ENCODE measurements around the gene NPY5R. TPM values are rescaled to one million over a fixed set of nuclear protein-coding genes. Genes with fewer than 3 reads are reported as not detected.

The NPY5R gene
- not detected in 2 replicates for total RNA-seq

GRCh38 chr4:163343604-163344146, at the start of gene NPY5R:
TSS of gene NPY5R (plus strand) at chr4:163343892. CDS start at chr4:163350274, 6,382 bp downstream.

GRCh38 chr4:163332526-163333406, 10.9 kb upstream of the NPY5R start, which contains the start of gene NPY1R:
TSS of gene NPY1R (minus strand) at chr4:163332596. CDS start at chr4:163326554, 6,042 bp downstream.

Other genes with a start within 250 kb of the NPY5R start
- gene NAF1, start 177.0 kb upstream of the NPY5R start, total RNA-seq, result 3.6 and 3.8 TPM in 2 replicates
- not detected in 2 replicates for gene NPY1R, start 11.3 kb upstream of the NPY5R start, total RNA-seq
- not detected in 2 replicates for gene TKTL2, start 129.9 kb downstream of the NPY5R start, total RNA-seq
- 16.3 and 22.7 TPM in 2 replicates for gene TMA16, start 150.8 kb downstream of the NPY5R start, total RNA-seq